Measurements from ENCODE around the gene TSKS.

Gene TSKS

GRCh38 chr19:49773663-49774350 is 10.7 kb upstream of the TSKS start:
- TF ChIP-seq EZH2phosphoT487 (IDR thresholded peaks at IDR 0.05; ENCODE audit: borderline replicate concordance), result no peak
- TF ChIP-seq, protein P1, sequence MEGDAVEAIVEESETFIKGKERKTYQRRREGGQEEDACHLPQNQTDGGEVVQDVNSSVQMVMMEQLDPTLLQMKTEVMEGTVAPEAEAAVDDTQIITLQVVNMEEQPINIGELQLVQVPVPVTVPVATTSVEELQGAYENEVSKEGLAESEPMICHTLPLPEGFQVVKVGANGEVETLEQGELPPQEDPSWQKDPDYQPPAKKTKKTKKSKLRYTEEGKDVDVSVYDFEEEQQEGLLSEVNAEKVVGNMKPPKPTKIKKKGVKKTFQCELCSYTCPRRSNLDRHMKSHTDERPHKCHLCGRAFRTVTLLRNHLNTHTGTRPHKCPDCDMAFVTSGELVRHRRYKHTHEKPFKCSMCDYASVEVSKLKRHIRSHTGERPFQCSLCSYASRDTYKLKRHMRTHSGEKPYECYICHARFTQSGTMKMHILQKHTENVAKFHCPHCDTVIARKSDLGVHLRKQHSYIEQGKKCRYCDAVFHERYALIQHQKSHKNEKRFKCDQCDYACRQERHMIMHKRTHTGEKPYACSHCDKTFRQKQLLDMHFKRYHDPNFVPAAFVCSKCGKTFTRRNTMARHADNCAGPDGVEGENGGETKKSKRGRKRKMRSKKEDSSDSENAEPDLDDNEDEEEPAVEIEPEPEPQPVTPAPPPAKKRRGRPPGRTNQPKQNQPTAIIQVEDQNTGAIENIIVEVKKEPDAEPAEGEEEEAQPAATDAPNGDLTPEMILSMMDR (conservative IDR thresholded peaks at IDR 0.05; ENCODE audit: low read length), result no peak

DNA sequence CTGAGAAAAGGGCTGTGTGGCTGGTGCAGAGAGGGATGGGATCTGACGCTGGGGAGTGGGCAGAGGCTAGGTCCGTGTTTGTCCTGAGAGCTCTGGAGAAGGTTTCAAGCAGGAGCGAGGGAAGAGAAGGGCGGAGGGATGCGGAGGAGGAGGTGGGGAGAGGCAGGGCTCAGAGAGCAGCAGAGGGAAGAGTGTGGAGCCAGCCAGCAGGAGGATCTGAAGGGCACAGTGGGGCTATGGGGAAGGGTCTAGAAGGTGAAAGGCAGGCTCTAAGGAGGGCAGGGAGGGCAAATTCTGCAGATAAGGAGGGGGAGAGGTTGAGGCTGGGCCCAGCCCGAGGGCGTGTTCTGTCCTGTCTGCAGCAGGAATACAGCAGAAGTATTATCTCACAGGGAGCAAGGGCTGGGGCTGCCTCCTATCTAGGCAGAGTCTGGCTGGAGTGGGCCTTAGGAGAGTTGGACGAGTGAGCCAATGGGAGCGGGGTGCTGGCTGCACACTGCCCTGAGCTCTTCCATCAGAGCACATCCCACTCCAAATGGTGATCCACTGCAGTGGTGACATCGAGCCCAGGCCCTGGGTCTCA is 9.8 kb upstream of the TSKS start:
- Histone ChIP-seq H3K79me2 (ENCODE audit: insufficient read depth, low read length) (peaks cover 34% of the 10 kb centered on the region), H4K20me1 (ENCODE audit: insufficient read depth, low read length, poor library complexity, severe bottlenecking) (peaks cover 9% of the 10 kb centered on the region), H2AFZ (ENCODE audit: low read length) (no peak overlapping the region), H3K9ac (ENCODE audit: low read depth, low read length, poor library complexity, severe bottlenecking) (no peak overlapping the region), H3K4me1 (ENCODE audit: insufficient read depth, low read length, poor library complexity, severe bottlenecking) (peaks cover 9% of the 10 kb centered on the region), H3K36me3 (ENCODE audit: insufficient read depth, low read length) (no peaks in the 10 kb centered on the region), H3K4me3 (ENCODE audit: low read length, poor library complexity, severe bottlenecking) (no peak overlapping the region), H3K9me2 (replicated peaks; ENCODE audit: low read depth, low read length) (no peaks in the 10 kb centered on the region), H3K4me2 (ENCODE audit: low read depth, low read length, poor library complexity, severe bottlenecking) (no peak overlapping the region), H3K27me3 (ENCODE audit: insufficient read depth, low read length, poor library complexity, severe bottlenecking) (no peaks in the 10 kb centered on the region), H3K9me3 (ENCODE audit: insufficient read depth, low read depth, low read length) (no peaks in the 10 kb centered on the region), H3F3A (ENCODE audit: low read depth) (no peaks in the 10 kb centered on the region)
- TF ChIP-seq, protein P1 (conservative IDR thresholded peaks at IDR 0.05; ENCODE audit: low read length), result no peak
- TF ChIP-seq EZH2phosphoT487 (IDR thresholded peaks at IDR 0.05; ENCODE audit: borderline replicate concordance), result no peak

More at GRCh38 chr19:49773663-49774350, 10.7 kb upstream of the TSKS start:
- H3K4me3 ChIP-seq (ENCODE audit: low read length, poor library complexity, severe bottlenecking), result no peak overlapping the region
- H3K9me3 ChIP-seq (ENCODE audit: insufficient read depth, low read depth, low read length), result no peaks in the 10 kb centered on the region
- no peaks in the 10 kb centered on the region for H3K36me3 ChIP-seq (ENCODE audit: insufficient read depth, low read length)
- no peaks in the 10 kb centered on the region for H3F3A ChIP-seq (ENCODE audit: low read depth)
- H4K20me1 ChIP-seq (ENCODE audit: insufficient read depth, low read length, poor library complexity, severe bottlenecking), result peaks cover 3% of the 10 kb centered on the region
- H3K79me2 ChIP-seq (ENCODE audit: insufficient read depth, low read length), result peaks cover 25% of the 10 kb centered on the region; the same call in 1 of the 2 replicates
- H3K9me2 ChIP-seq (replicated peaks; ENCODE audit: low read depth, low read length), result no peaks in the 10 kb centered on the region
- H3K27me3 ChIP-seq (ENCODE audit: insufficient read depth, low read length, poor library complexity, severe bottlenecking), result no peaks in the 10 kb centered on the region
- no peak overlapping the region for H2AFZ ChIP-seq (ENCODE audit: low read length)
- no peaks in the 10 kb centered on the region for H3K4me1 ChIP-seq (ENCODE audit: insufficient read depth, low read length, poor library complexity, severe bottlenecking)
- H3K4me2 ChIP-seq (ENCODE audit: low read depth, low read length, poor library complexity, severe bottlenecking), result no peak overlapping the region
- H3K9ac ChIP-seq (ENCODE audit: low read depth, low read length, poor library complexity, severe bottlenecking), result no peak overlapping the region

GRCh38 chr19:49771674-49772139 is 8.6 kb upstream of the TSKS start:
- no peaks in the 10 kb centered on the region for H3K36me3 ChIP-seq (ENCODE audit: insufficient read depth, low read length)
- H3K79me2 ChIP-seq (ENCODE audit: insufficient read depth, low read length), result peaks cover 44% of the 10 kb centered on the region
- H3K4me2 ChIP-seq (ENCODE audit: low read depth, low read length, poor library complexity, severe bottlenecking), result no peak overlapping the region
- peaks cover 18% of the 10 kb centered on the region for H3K4me1 ChIP-seq (ENCODE audit: insufficient read depth, low read length, poor library complexity, severe bottlenecking)
- TF ChIP-seq, protein P1 (conservative IDR thresholded peaks at IDR 0.05; ENCODE audit: low read length), result no peak
- no peak for TF ChIP-seq EZH2phosphoT487 (IDR thresholded peaks at IDR 0.05; ENCODE audit: borderline replicate concordance)
- no peaks in the 10 kb centered on the region for H3K9me3 ChIP-seq (ENCODE audit: insufficient read depth, low read depth, low read length)
- no peaks in the 10 kb centered on the region for H3K9me2 ChIP-seq (replicated peaks; ENCODE audit: low read depth, low read length)
- H3K9ac ChIP-seq (ENCODE audit: low read depth, low read length, poor library complexity, severe bottlenecking), result no peak overlapping the region
- no peaks in the 10 kb centered on the region for H3K27me3 ChIP-seq (ENCODE audit: insufficient read depth, low read length, poor library complexity, severe bottlenecking)
- H4K20me1 ChIP-seq (ENCODE audit: insufficient read depth, low read length, poor library complexity, severe bottlenecking), result peaks cover 19% of the 10 kb centered on the region
- H2AFZ ChIP-seq (ENCODE audit: low read length), result no peak overlapping the region
- no peaks in the 10 kb centered on the region for H3F3A ChIP-seq (ENCODE audit: low read depth)
- no peak overlapping the region for H3K4me3 ChIP-seq (ENCODE audit: low read length, poor library complexity, severe bottlenecking)

Measured in Loucy (cell line).